A673 (cell line): ENCODE measurements around the gene OR10G6.

Experiments used
- EZH2 ChIP-seq: fragments of 200-600 bp; sonication (generic); IDR thresholded peaks from 2 replicates; pipeline ENCODE4 v1.6.1; 2017; ENCODE audit warnings: borderline replicate concordance, low read depth, mild to moderate bottlenecking, mixed read lengths, antibody characterized with exemption, low read length; ENCODE audit not compliant: poor library complexity, severe bottlenecking
- TF ChIP-seq, protein P1 (sequence below): fragments of 300-800, 200-600 bp; sonication (generic); conservative IDR thresholded peaks from 2 replicates; pipeline ENCODE4 v1.5.1; 2017; ENCODE audit warnings: low read depth, mild to moderate bottlenecking, antibody characterized with exemption, low read length, moderate library complexity, mixed read lengths

DNA sequence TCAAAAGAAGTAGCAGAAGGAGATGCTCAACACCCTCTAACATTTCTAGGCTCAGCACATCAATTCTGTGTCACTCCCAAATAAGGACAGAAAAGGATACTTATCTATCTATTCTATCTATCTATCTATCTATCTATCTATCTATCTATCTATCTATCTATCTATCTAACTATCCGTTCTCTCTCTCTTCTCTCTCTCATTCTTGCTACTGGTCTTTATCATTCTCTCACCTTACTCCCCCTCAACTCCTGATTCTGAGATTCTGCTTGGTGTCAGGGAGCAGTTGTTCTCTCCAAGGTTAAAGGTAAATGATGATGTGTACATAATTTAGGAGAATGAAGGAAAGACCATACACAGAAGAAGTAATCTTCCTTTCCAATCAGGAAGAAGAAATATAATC lies at the start of gene OR10G6:
- TF ChIP-seq, protein P1, sequence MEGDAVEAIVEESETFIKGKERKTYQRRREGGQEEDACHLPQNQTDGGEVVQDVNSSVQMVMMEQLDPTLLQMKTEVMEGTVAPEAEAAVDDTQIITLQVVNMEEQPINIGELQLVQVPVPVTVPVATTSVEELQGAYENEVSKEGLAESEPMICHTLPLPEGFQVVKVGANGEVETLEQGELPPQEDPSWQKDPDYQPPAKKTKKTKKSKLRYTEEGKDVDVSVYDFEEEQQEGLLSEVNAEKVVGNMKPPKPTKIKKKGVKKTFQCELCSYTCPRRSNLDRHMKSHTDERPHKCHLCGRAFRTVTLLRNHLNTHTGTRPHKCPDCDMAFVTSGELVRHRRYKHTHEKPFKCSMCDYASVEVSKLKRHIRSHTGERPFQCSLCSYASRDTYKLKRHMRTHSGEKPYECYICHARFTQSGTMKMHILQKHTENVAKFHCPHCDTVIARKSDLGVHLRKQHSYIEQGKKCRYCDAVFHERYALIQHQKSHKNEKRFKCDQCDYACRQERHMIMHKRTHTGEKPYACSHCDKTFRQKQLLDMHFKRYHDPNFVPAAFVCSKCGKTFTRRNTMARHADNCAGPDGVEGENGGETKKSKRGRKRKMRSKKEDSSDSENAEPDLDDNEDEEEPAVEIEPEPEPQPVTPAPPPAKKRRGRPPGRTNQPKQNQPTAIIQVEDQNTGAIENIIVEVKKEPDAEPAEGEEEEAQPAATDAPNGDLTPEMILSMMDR, result no peak
- no peak for TF ChIP-seq EZH2
